A549 treated with AZD2906 at 1 μM for 4 hours (cell line): Measurements from ENCODE around the gene SPANXN5. TPM values are rescaled to one million over a fixed set of nuclear protein-coding genes. Genes with fewer than 3 reads are reported as not detected.

Experiments used
- total RNA-seq: library from RNA; stranded (reverse); fragments of 200-300 nt; extraction: Qiagen RNA extraction; gene quantifications from 5 replicates; pipeline ENCODE4 v1.2.3, GENCODE V29; 2022

The SPANXN5 gene
- total RNA-seq: not detected in 5 replicates

GRCh38 chrX:52797327-52797726 lies at the start of gene SPANXN5:
Gene SPANXN5 (minus strand): TSS chrX:52797427. CDS start chrX:52797348, 79 bp downstream.

DNA sequence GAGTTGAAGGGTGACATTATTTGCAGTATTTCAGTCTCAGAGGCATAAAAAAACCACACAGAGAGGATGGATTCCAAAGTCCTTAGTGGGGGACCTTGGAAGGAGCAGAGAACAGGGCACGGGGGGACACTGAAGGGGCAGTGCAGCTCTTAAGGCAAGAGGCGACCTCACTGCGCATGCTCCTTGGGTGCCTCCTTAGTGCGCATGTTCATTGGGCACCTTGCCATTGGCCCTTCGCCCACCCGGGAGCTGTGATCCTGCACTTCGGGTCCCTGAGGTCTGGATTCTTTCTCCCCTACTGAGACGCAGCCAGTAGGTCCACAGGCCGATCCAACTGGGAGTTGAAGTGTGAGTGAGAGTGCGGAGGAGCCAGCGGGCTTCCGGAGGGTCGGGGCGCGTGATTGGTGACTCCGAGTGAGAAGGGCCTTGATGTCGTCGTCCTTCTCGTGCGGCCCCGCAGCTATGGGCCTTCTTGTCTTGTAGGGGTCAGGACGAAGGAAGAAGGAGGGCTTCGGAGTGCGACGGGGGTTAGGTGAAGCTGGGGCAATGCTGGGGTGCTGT lies 13.9 kb upstream of the SPANXN5 start, which contains the start of gene XAGE5:
TSS of gene XAGE5 (plus strand) at position 223 of the 561 bp plus-strand sequence. CDS start 1,280 bp downstream, outside the sequence.

DNA sequence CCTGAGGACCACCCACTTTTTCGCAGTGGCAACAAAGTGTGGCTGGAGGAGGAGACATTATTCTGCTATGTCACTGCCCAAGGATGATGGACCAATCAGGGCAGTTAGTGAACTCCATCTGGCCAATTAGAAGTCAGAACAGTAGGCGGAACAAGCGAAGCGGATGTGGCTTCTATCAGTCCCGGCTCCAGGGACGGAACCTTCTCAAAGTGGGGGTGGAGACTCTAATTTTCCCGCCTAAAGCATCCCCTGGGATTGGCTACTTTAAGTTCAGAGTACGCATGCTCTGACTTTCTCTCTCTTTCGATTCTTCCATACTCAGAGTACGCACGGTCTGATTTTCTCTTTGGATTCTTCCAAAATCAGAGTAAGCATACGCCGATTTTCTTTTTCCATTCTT lies 46.3 kb downstream of the SPANXN5 start, which contains the start of gene SSX2B:
TSS of gene SSX2B (plus strand) at position 301 of the 400 bp plus-strand sequence. CDS start 1,429 bp downstream, outside the sequence.

Other genes starting within 250 kb of the SPANXN5 start
- not detected in 5 replicates for gene SSX7, start 142.5 kb downstream of the SPANXN5 start, total RNA-seq
- gene SSX2, start 90.2 kb downstream of the SPANXN5 start, total RNA-seq: not detected in 5 replicates
- not detected in 5 replicates for gene SSX2B, start 46.2 kb downstream of the SPANXN5 start, total RNA-seq
- not detected in 5 replicates for gene XAGE5, start 13.9 kb upstream of the SPANXN5 start, total RNA-seq
- gene XAGE3, start 70.7 kb upstream of the SPANXN5 start, total RNA-seq: not detected in 5 replicates
- 4.9 to 17.0 TPM (median 8.7 TPM) in 5 replicates for gene FAM156B, start 99.9 kb upstream of the SPANXN5 start, total RNA-seq
- 10.7 to 23.1 TPM (median 17.0 TPM) in 5 replicates for gene FAM156A, start 161.1 kb upstream of the SPANXN5 start, total RNA-seq